Pancreas (tissue), 10 donors: ENCODE data around the gene MKNK1. TPM values are rescaled to one million over a fixed set of nuclear protein-coding genes. Genes with fewer than 3 reads are reported as not detected.

Source experiments
- ATAC-seq, 4 donors: fragments of 200-7000 bp; cut with Tn5 transposase; one replicate each; pipeline versions ENCODE4 v1.8.0 to v1.9.1; 2020; ENCODE audit warnings: mild to moderate bottlenecking in 4 of 4, moderate library complexity in 4 of 4
- DNase-seq, 6 donors: peaks; one replicate each; pipeline ENCODE4 v3.0.0-alpha.2; 2020
- FAIRE-seq: peaks from 2 replicates; lab custom pipeline; 2012; peaks lifted over from hg19 to GRCh38; lab: Jason Lieb, UNC
- H3K27ac ChIP-seq, 4 donors: fragments of 200-600 bp; sonication (generic); 1 replicate in 3 of 4; 2 replicates in 1 of 4; pipeline versions ENCODE4 v1.5.0 to v1.8.0; 2020
- H3K27me3 ChIP-seq, 4 donors: fragments of 200-600 bp; one replicate each; pipeline ENCODE4 v1.8.0; 2021
- H3K36me3 ChIP-seq, 3 donors: fragments of 200-600 bp; sonication (generic) in 1 of 3; one replicate each; pipeline versions ENCODE4 v1.5.0 to v1.8.0; 2020 to 2021
- H3K4me1 ChIP-seq, 3 donors: fragments of 200-600 bp; one replicate each; pipeline ENCODE4 v1.8.0; 2021
- H3K4me3 ChIP-seq, 4 donors: fragments of 200-600 bp; sonication (generic) in 2 of 4; one replicate each; pipeline versions ENCODE4 v1.5.0 to v1.8.0; 2020 to 2021
- H3K9me3 ChIP-seq, 4 donors: fragments of 200-600 bp; one replicate each; pipeline ENCODE4 v1.8.0; 2021
- CTCF ChIP-seq, 4 donors: fragments of 200-600 bp; sonication (generic) in 3 of 4; IDR thresholded peaks; one replicate each; pipeline versions ENCODE4 v1.5.0 to v1.8.0; 2021; ENCODE audit warnings: antibody characterized with exemption in 4 of 4
- WGBS, 2 donors: extraction: QIAGEN DNeasy Blood & Tissue Kit; methylation state at CpG; one replicate each; pipeline ENCODE4 v1.1.7; 2013; 5-methylcytosine and 5-hydroxymethylcytosine counted together
- intact Hi-C, 3 donors: fragments of 100-400 bp; cut with DNase I; formaldehyde crosslinking; loops; one replicate each; pipeline versions ENCODE4 v1.11.1 to v1.14.2; 2022
- polyA plus RNA-seq, 2 donors: library from polyadenylated mRNA; stranded (reverse); fragments of 200-250 nt; gene quantifications; one replicate each; pipeline ENCODE4 v1.2.3, GENCODE V29; 2013
- total RNA-seq, 6 donors: library from RNA; stranded (reverse); fragmentation: NEBNext Ultra II Directional in 4 of 6; extraction: Animal tissue kit (Norgen Biotek cat#: 25700) in 4 of 6; gene quantifications; one replicate each; pipeline versions ENCODE4 v1.2.1 to v1.2.4, GENCODE V29; 2021 to 2023
- donor health status: healthy with polysubstance abuse.
- donor health status: DM: no; HTN: no; CAD: no; lungs with moderate emphysema.
- donor health status: DM: no; HTN: no; CAD: no.
- donor health status: control.
- donor health status: control.
- donor health status: Bipolar disorder and iron deficiency.
- donor health status: DM: yes; HTN: yes; CAD: no.
- donor health status: DM: no; HTN: no; CAD: no.
- donor health status: DM: no; HTN: no; CAD: no.
- donor health status: DM: yes; HTN: yes; CAD: no.

Gene MKNK1
- total and polyA plus RNA-seq, 8 donors: 44.9 to 172 (median 103) TPM

GRCh38 chr1:46622344-46622743, 18.3 kb upstream of the MKNK1 start:
- DNase-seq: no peak
- Histone ChIP-seq H3K36me3 (no peaks in the 10 kb centered on the region), H3K27me3 (no peaks in the 10 kb centered on the region), H3K27ac (no peak overlapping the region), H3K4me1 (peaks cover 0 to 3% (median 0%) of the 10 kb centered on the region in 3 donors), H3K9me3 (no peaks in the 10 kb centered on the region), H3K4me3 (no peak overlapping the region)
- ATAC-seq: peak in 3 of 4 donors; percentile 68 to 84 (median 83)
- no peak for FAIRE-seq
- intact Hi-C loops: loop anchor here in 2 of 3 donors (5.0 to 10.0 kb wide), 2 partner anchors 100 to 102 kb away; no protein-coding TSS in a partner anchor
- WGBS, 2 donors: 59 to 69% methylated on average over 3 of the region's 3 CpGs
- TF ChIP-seq CTCF (IDR thresholded peaks at IDR 0.05): peak in 2 of 4 donors; percentile 24 to 25

DNA sequence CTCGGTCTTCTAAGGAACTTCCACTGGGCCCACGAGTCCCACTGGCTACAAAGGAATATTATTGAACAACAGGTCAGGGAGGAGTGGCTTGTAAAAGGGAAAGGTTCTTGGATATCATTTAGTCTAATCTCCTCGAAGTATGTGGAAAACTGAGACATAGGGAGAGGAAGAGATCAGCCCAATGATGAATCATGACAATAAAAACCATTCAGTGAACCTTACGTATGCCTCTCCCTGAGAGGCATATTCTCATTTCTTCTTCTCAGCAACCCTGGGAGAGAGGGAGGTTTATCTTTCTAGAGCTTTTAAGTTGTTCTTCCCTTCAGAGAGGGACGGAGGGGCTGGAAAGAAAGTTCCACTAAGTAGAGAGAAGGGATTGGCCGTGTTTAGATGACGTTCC, 17.9 kb upstream of the MKNK1 start:
- Histone ChIP-seq H3K4me3 (no peak overlapping the region), H3K9me3 (no peaks in the 10 kb centered on the region), H3K4me1 (peaks cover 0 to 3% (median 0%) of the 10 kb centered on the region in 3 donors), H3K27me3 (no peaks in the 10 kb centered on the region), H3K27ac (no peak overlapping the region), H3K36me3 (no peaks in the 10 kb centered on the region)
- intact Hi-C loops: loop anchor here in 2 of 3 donors (5.0 to 10.0 kb wide), 2 partner anchors 100 to 103 kb away; no protein-coding TSS in a partner anchor
- DNase-seq (no peak), ATAC-seq (no peak), FAIRE-seq (no peak)
- 62 to 63% methylated on average over 7 of the region's 7 CpGs for WGBS, 2 donors
- TF ChIP-seq CTCF (IDR thresholded peaks at IDR 0.05): no peak

DNA sequence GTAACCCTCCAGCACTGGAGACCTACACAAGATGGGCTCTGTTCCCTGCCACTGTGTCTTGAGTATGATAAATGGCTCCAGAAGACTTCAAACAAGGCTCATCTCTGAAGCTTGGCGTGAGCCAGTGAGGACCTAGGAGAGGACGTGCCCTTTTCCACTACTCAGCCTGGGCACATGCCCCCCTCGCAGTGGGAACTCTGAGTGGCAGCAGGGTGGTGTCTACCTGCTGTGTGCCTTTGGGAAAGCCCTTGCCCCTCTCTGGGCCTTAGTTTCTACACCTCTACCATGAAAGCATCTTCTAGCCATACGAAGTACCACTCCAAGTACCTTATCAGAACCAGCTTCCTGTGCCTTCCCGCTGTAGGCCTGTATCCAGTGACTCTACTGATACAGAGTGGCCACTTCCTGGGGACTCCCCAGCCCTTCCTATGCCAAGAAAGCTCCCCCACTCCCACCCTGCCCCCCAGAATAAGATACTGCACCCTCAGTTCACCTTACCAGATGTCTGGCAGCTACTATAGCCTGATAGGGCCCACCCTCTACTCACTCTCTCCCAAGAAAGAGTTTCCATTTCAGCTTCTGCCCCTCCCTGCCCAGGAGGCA, 15.7 kb upstream of the MKNK1 start:
- DNase-seq (no peak), ATAC-seq (no peak), FAIRE-seq (no peak)
- Histone ChIP-seq H3K9me3 (no peaks in the 10 kb centered on the region), H3K36me3 (no peaks in the 10 kb centered on the region), H3K4me3 (no peak overlapping the region), H3K27me3 (no peaks in the 10 kb centered on the region), H3K4me1 (peaks cover 0 to 10% (median 0%) of the 10 kb centered on the region in 3 donors), H3K27ac (no peak overlapping the region)
- intact Hi-C loops: loop anchor here in 2 of 3 donors (5.0 to 10.0 kb wide), 2 partner anchors 103 to 105 kb away; no protein-coding TSS in a partner anchor
- no peak for TF ChIP-seq CTCF (IDR thresholded peaks at IDR 0.05)
- WGBS, 2 donors: 92 to 94% methylated on average over 5 of the region's 5 CpGs

DNA sequence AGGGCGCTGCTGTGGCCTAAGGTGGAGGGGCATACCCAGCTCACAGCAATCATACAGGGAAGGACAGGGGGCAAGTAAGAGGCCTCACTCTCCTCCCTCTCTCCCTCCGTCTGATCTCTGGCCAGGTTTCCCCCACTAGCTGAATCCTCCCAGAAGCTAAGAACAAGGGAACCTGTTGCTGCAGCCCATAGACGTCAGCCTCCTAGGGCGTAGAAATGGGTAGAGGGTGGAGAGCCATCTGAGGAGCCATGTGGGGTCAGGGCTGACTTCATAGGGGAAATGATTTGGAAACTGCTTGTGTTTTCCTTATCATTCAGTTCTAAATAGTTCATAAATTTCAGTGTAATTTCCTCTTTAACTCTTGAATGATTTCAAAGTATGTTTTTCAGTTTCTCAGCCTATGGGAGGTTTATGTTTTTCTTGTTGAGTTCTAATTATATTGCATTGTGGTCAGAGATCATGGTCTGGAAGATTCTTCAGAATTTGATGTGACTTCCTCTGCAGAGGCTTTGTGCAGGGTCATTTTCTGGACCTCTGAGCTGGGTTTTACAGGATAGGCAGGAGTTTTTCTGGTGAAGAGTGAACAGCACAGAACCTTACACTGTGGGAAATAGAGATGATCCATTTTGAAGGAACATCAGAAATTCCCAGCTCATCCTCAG, 14.8 kb upstream of the MKNK1 start:
- H3K27me3 ChIP-seq: no peaks in the 10 kb centered on the region
- H3K4me3 ChIP-seq: no peak overlapping the region
- FAIRE-seq (no peak), ATAC-seq (no peak), DNase-seq (no peak)
- H3K9me3 ChIP-seq: no peaks in the 10 kb centered on the region
- TF ChIP-seq CTCF (IDR thresholded peaks at IDR 0.05): no peak
- H3K4me1 ChIP-seq: peaks cover 1 to 16% (median 6%) of the 10 kb centered on the region in 3 donors
- intact Hi-C loops: no loop called here
- no peak overlapping the region for H3K27ac ChIP-seq
- no peaks in the 10 kb centered on the region for H3K36me3 ChIP-seq
- WGBS, 2 donors: 85 to 97% methylated on average over 4 of the region's 4 CpGs

DNA sequence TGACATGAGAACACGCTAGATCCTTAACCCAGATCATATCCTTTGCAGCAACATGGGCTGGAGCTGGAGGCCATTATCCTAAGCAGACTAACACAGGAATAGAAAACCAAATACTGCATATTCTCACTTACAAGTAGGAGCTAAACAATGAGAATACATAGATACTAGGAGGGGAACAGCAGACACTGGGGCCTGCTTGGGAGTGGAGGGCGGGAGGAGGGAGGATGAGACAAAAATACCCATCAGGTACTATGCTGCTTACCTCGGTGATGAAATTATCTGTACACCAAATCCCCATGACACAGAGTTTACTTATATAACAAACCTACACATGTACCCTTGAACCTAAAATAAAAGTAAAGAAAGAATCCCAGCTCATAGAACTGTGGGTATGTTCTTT, 13.8 kb upstream of the MKNK1 start:
- 80 to 87% methylated on average over 3 of the region's 3 CpGs for WGBS, 2 donors
- Histone ChIP-seq H3K27me3 (no peaks in the 10 kb centered on the region), H3K4me1 (peaks cover 8 to 26% (median 11%) of the 10 kb centered on the region in 3 donors), H3K36me3 (no peaks in the 10 kb centered on the region), H3K27ac (no peak overlapping the region), H3K4me3 (no peak overlapping the region), H3K9me3 (no peaks in the 10 kb centered on the region)
- no peak for DNase-seq
- FAIRE-seq: no peak
- intact Hi-C loops: no loop called here
- no peak for TF ChIP-seq CTCF (IDR thresholded peaks at IDR 0.05)
- no peak for ATAC-seq
